ENCODE measurements around the gene SSC5D. TPM values are rescaled to one million over a fixed set of nuclear protein-coding genes. Genes with fewer than 3 reads are reported as not detected.
"Not testable (repeated sequence)": the region's sequence is repeated elsewhere in the genome, so short reads cannot be mapped to it uniquely, and the experiment has no call there.

SSC5D gene
- total RNA-seq, 2 donors from 2014 or later = 0.39 to 0.53 TPM

DNA sequence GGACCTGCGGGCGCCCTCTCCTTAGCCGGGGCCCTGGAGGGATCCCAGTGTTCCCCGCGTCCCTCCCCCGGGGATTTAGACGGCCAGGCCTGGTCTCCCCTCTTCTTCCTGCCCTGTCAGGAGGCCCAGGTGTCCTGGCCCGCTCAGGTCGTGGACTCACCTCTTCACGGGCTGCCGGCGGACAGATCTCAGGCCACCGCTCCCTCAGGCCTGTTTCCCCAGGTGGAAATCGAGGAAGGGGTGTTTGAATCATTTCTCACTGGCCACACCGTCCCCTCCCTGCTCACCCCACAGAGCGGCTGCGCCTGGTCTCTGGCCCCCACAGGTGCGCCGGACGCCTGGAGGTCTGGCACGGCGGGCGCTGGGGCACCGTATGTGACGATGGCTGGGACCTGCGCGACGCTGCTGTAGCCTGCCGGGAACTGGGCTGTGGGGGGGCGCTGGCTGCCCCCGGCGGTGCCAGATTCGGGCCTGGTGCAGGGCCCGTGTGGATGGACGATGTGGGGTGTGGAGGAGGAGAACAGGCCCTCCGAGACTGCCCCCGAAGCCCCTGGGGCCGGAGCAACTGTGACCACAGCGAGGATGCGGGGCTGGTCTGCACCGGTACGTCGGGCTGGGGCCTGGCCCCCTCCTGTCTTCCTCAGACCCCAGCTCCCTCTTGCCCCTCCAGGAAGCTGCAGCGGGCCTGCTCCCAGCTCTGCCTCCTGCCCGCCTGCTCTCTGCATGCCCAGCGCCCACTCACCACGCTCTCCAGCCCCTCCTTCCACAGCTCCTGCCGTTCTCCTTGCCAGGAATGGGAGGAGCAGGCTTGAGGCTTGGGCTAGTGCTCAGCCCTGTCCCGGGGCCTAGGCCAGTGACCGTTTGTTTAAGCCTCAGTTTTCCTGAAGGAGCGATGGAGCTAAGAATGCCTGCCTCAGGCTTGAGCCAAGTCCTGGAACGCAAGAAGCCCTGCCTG is 2.5 kb downstream of the SSC5D start:
- ATAC-seq (no peak), DNase-seq (ENCODE audit: low spot score in 2 of 2) (no peak)
- Mint-ChIP-seq H3K36me3 (no peaks in the 10 kb centered on the region), H3K27ac (no peak overlapping the region), H3K9me3 (no peaks in the 10 kb centered on the region)

DNA sequence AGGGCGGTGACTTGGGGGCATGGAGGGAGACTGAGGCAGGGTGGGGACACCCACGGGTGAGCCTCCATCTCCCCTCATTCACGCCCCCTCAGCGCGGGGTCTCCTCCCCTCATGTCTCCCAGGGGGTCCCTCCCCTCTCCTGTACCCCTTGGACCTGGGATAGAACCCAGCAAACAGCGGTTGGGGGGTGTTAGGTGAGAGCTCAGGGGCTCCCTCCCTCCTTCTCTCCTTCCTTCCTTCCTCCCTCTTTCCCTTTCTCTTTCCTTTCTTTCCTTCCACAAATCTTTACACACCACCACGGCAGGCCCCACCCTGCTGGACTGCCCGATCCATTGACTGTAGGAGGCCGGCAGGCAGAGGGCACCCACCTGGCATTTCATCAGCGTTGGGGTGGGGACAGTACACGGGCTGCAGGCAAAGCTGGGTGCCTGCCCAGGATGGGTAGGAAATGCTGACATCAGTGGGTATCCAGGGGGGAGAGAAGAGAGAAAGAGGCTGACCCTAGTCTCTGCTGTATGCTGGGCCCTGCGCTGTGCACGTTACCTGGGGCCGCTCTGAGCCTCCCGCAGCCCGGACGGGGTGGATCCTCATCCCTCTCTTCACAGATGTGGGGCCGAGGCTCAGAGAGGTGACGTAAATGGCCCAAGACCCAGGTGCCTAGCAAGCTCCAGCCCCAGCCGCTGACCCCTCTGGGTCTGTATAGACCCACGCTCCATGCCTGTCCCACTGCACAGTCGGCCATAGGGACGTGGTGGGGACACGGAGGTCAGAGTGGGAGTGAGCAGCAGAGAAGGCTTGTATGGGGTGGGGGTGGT is 3.5 kb downstream of the SSC5D start:
- H3K9me3 Mint-ChIP-seq = no peaks in the 10 kb centered on the region
- no peaks in the 10 kb centered on the region for H3K36me3 Mint-ChIP-seq
- ATAC-seq (no peak), DNase-seq (ENCODE audit: low spot score in 2 of 2) (no peak)
- no peak overlapping the region for H3K27ac Mint-ChIP-seq

DNA sequence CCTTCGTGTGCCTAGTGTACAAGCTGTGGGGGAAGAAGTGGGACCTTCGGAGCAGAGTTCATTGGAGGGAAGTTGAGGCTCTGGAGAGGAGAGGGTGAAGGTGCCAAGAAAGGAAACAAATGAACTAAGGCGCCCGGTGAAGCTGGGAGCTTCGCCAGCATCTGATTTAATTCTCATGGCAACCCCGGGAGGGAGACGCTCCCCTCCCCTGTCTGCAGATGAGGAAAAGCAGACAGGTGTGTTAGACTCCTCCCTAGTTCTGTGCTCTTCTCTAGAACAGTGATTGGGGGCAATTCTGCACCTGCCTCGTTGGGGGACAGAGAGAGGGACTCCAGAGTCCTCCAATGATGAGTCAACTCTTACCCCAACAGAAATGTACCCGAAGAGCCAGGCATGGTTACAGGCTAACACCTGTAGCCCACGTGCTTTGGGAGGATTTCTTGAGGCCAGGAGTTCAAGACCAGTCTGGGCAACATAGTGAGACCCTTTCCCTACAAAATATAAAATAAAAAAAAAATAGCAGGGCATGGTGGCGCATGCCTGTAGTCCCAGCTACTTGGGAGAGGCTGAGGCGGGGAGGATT is 4.2 kb downstream of the SSC5D start:
- H3K9me3 Mint-ChIP-seq = no peaks in the 10 kb centered on the region
- no peak for DNase-seq (ENCODE audit: low spot score in 2 of 2)
- no peaks in the 10 kb centered on the region for H3K36me3 Mint-ChIP-seq
- H3K27ac Mint-ChIP-seq = no peak overlapping the region
- ATAC-seq = no peak

DNA sequence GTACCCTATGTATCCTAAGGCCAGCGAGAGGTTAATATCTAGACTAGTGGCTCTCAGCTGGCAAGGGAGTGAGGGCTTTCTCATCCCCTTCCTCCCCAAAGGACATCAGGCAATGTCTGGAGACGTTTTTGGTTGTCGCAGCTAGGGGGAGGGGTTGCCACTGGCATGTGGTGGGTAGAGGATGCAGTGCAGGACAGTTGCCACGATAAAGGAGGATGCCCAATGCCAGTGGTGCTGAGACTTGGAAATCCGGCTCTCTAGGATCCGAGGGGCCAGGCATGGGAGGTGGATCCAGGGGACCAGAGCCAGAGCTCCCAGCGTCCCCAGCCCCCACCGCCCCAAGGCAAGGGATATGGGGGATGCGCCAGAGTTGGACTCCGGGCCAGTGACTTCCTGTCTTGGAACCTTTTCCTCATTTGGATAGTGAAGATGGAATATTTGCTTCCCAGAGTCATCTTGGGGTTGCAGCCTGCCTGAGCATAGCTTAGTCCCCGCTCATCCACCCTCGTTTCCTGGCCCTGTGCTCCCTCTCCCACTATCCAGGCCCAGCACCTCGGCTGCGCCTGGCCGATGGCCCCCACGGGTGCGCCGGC is 4.9 kb downstream of the SSC5D start:
- Mint-ChIP-seq H3K9me3 (no peaks in the 10 kb centered on the region), H3K36me3 (no peaks in the 10 kb centered on the region)
- ATAC-seq = no peak

DNA sequence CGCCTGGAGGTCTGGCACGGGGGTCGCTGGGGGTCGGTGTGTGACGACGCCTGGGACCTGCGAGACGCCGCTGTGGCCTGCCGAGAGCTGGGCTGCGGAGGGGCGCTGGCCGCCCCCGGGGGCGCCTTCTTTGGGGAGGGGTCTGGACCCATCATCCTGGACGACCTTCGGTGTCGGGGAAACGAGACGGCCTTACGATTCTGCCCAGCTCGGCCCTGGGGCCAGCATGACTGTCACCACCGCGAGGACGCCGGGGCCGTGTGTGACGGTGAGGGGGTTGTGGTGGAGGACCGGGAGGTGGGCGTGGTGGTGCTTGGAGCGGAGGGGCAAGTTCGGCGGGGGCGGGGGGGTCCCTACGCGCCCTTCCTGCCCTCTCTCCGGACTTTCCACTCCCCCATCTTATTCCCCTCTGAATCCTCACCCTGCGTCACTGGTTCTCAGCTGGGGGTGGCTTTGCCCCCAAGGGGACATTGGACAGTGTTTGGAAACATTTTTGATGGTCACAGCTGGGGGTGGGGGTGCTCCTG is 5.5 kb downstream of the SSC5D start:
- Mint-ChIP-seq H3K9me3 (no peaks in the 10 kb centered on the region), H3K27ac (no peak overlapping the region), H3K36me3 (no peaks in the 10 kb centered on the region)
- DNase-seq (ENCODE audit: low spot score in 2 of 2) (no peak), ATAC-seq (no peak)

More for the DNA sequence above, 4.9 kb downstream of the SSC5D start:
- no peak for DNase-seq (ENCODE audit: low spot score in 2 of 2)
- no peak overlapping the region for H3K27ac Mint-ChIP-seq

DNA sequence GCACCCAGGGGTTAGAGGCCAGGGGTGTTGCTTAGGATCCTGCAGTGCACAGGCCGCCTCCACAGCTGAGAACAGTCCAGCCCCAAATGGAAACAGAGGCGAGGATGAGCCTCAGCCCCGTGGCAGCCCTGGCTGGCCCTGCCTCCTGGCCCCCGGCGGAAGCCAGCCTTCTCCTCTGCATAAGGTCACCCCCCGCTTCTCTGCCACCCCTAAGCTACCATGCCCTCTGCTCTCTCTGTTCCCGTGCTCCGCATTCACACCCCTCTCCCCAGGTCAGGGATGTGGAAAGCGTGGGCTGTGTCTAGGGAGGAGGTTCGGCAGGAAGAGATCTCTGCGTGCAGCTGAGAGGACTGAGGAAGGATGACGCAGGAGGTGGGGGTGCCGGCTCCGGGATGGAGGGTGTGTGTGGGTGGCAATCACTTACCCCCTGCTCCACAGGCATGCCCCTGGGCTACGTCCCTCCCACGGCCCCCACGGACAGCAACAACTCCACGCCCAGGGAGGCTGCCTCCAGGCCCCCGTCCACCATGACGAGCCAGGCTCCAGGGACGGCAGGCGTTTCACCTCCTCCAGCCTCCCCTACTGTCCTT is 6.0 kb downstream of the SSC5D start:
- H3K27ac Mint-ChIP-seq = no peak overlapping the region
- no peaks in the 10 kb centered on the region for H3K36me3 Mint-ChIP-seq
- peak; percentile 21 to 44 for ATAC-seq
- H3K9me3 Mint-ChIP-seq = no peaks in the 10 kb centered on the region
- no peak for DNase-seq (ENCODE audit: low spot score in 2 of 2)

DNA sequence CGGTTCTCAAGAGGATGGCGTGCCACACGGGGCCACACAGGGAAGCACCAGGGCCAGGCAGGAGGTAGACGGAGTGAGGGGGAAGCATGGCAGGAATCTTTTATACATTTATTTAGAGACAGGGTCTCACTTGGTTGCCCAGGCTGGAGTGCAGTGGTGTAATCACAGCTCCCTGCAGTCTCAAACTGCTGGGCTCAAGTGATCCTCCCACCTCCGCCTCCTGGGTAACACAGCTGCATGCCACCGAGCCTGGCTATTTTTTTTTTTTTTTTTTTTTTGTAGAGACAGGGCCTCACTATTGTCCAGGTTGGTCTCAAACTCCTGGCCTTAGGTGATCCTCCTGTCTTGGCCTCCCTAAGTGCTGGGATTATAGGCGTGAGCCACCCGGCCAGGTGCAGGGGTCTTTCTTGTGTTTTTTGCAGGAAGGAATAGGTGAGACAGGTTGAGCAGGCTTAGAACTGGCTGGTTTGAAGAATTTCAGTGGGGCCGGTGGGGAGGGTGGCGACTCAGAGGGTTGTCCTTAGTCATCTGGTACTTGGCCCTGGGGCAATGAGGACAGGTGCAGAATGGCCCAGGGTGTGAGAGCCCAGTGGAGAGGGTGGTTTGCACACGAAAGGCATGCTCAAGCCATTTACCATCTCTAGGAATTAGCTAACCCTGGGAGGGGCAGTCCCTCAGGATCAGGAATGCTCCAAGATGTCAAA is 7.6 kb downstream of the SSC5D start:
- no peak for ATAC-seq
- H3K36me3 Mint-ChIP-seq = no peaks in the 10 kb centered on the region
- no peak for DNase-seq (ENCODE audit: low spot score in 2 of 2)
- H3K9me3 Mint-ChIP-seq = no peaks in the 10 kb centered on the region
- H3K27ac Mint-ChIP-seq = peak overlapping the region in 1 of 2 donors; percentile 10

DNA sequence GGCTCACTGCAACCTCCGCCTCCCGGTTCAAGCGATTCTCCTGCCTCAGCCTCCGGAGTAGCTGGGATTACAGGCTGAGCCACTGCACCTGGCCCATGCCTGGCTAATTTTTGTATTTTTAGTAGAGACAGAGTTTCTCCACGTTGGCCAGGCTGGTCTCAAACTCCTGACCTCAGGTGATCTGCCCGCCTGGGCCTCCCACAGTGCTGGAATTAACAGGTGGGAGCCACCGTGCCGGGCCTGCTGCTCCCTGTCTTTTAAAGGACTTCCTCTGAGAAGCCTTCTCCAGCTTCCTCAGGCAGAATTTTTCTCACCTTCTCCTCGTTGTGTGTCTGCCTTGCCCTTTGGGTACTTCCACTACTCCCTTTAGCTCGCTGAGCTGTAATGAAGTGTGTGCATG is 8.6 kb downstream of the SSC5D start:
- not testable (repeated sequence) for H3K36me3 Mint-ChIP-seq; DNase-seq (ENCODE audit: low spot score in 2 of 2); H3K27ac Mint-ChIP-seq; H3K9me3 Mint-ChIP-seq; ATAC-seq

DNA sequence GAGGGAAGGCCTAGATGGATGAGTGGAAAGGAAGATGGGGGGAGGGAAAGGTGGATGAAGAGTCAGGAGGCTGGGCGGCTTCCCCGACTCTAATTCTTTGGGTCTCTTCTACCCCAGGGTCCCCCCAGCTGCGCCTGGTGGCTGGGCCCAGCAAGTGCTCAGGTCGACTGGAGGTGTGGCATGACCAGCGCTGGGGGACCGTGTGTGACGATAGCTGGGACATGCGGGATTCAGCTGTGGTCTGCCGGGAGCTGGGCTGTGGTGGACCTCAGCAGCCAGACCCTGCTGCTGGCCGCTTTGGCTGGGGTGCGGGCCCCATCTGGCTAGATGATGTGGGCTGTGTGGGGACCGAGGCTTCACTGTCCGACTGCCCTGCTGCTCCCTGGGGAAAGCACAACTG is 9.5 kb downstream of the SSC5D start:
- DNase-seq (ENCODE audit: low spot score in 2 of 2) (no peak), ATAC-seq (no peak)
- no peaks in the 10 kb centered on the region for H3K36me3 Mint-ChIP-seq
- H3K9me3 Mint-ChIP-seq = no peaks in the 10 kb centered on the region
- H3K27ac Mint-ChIP-seq = no peak overlapping the region

DNA sequence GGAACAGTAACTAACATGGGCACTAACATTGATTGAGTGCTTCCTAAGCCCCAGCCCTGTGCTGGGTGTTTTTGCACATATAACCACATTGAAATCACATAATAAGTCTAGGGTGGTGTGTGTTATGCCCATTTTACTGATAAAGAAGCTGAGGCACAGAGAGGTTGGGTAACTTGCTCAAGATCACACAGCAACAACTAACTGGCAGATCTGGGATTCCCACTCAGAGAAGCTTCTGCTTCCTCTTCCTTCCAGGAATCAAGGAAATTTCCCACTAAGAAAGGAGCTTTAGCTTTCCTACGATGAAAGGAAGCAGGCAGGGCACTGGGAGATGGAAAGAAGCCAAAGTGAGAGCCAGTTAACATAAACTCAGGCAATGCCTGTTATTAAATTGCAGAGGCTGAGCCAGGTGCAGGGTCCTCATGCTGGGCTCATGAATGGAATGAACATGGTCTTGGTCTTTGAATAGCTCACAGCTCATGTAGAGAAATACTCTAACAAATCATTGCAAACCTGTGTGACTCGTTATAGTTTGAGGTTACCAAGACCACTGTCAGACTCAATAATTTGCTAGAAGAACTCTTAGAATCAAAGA is 10.1 kb downstream of the SSC5D start:
- peaks cover 0 to 4% of the 10 kb centered on the region in 2 donors for H3K9me3 Mint-ChIP-seq
- ATAC-seq (no peak), DNase-seq (ENCODE audit: low spot score in 2 of 2) (no peak)
- H3K36me3 Mint-ChIP-seq = peaks cover 0 to 5% of the 10 kb centered on the region in 2 donors
- H3K27ac Mint-ChIP-seq = no peak overlapping the region

DNA sequence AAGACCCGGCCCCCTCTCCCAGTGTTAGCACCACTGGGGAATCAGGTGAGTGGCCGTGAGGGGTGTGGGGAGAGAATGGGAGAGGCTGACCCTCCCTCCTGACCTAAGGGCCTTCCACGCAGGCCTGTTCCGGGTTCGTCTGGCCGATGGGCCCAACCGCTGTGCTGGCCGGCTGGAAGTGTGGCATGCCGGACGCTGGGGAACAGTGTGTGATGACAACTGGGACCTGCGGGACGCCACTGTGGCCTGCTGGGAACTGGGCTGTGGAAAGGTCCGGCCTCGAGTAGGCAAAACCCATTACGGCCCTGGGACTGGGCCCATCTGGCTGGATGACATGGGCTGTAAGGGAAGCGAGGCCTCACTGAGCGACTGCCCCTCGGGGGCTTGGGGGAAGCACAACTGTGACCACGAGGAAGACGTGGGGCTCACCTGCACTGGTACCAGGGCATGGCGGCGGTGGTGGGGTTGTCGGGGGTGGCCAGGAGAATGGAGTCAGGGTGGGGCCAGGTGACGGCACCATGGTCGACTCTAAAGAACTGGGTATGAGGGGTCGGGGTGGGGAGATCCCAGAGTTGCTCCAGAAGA is 12.2 kb downstream of the SSC5D start:
- H3K36me3 Mint-ChIP-seq = peaks cover 0 to 9% of the 10 kb centered on the region in 2 donors
- no peak overlapping the region for H3K27ac Mint-ChIP-seq
- DNase-seq (ENCODE audit: low spot score in 2 of 2) = no peak
- no peak for ATAC-seq
- peaks cover 0 to 5% of the 10 kb centered on the region in 2 donors for H3K9me3 Mint-ChIP-seq

DNA sequence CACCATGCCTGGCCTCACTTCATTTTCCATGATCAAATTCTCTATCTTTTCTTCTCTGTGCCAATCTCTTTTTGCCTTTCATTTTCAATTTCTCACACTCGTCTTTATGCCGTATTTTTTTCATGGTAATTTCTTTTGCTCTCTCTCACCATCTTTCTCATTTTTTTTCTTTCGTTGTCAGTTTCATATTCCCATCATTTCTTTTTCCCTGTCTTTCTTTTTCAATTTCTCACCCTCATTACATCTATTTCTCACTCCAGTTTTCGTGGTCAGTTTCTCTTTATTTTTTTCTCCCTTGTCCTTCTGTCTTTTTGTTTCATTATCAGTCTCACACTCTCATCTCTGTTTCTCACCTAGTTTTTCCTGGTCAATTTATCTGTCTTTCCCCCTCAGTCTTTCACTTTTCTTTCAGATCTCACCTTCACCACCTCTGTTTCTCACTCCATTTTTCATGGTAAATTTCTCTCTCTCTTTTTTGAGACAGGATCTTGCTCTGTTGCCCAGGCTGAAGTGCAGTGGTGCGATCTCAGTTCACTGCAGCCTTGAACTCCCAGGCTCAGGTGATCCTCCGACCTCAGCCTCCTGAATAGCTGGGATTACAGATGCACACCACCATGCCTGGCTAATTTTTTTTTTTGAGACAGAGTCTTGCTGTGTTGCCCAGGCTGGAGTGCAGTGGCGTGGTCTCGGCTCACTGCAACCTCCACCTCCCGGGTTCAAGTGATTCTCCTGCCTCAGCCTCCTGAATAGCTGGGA is 14.1 kb downstream of the SSC5D start:
- peaks cover 0 to 5% of the 10 kb centered on the region in 2 donors for H3K9me3 Mint-ChIP-seq
- ATAC-seq = no peak
- no peak for DNase-seq (ENCODE audit: low spot score in 2 of 2)
- H3K36me3 Mint-ChIP-seq = peaks cover 0 to 9% of the 10 kb centered on the region in 2 donors
- peak overlapping the region; percentile 15 to 55 for H3K27ac Mint-ChIP-seq

DNA sequence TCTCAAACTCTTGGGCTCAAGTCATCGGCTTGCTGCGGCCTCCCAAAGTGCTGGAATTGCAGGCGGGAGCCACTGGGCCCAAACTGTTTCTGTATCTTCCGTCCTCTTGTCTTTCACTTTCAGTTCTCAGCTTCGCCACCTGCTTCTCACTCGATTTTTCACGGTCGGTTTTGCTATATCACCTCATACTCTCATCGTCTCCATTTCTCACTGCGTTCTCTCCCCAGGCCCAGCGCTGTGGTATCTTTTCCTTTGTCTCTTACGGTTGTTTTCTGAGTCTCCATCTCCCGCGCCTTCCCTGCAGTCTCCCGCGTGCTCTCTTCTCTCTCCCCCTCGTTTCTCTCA is 14.9 kb downstream of the SSC5D start:
- Mint-ChIP-seq H3K36me3 (peaks cover 0 to 9% of the 10 kb centered on the region in 2 donors), H3K27ac (peak overlapping the region; percentile 73), H3K9me3 (peaks cover 0 to 5% of the 10 kb centered on the region in 2 donors)
- DNase-seq (ENCODE audit: low spot score in 2 of 2) (no peak), ATAC-seq (no peak)

DNA sequence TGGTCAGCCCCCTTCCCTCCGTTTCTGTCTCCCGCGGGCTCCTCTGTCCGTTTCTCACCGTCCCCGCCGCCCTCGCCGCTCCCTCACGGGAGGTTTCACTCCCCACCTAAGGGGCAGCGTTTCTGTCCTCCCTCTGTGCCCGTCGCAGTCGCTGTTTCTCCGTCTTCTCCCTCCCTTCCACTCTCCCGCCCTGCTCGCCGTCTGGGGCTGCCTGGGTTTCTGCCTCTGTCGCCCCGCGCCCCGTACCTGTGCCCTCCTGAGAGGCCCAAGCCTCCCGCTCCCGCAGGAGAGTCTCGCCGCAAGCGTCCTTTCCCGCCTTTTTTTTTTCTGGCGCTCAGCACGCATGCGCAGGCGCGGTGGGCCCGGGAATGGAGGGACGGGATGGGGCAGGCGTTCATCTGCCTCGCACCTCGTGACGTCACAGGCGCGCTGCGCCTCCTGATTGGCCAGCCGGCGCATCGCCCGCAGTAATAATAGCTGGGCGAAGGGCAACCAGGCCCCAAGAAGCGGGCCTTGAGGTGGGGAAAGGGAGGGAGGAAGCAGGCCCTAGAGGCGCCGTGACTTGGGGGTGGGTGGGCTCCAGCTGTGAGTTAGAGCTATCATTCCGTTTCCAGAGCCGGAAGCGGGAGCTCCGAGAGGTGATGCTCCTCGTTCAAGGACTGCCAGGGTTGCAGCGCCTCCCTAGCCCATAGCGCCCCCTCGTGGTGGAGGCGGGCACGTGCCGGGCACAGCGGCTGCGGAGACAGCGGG is 15.4 kb downstream of the SSC5D start:
- Mint-ChIP-seq H3K9me3 (peaks cover 0 to 5% of the 10 kb centered on the region in 2 donors), H3K36me3 (peaks cover 0 to 9% of the 10 kb centered on the region in 2 donors), H3K27ac (peak overlapping the region; percentile 73)
- ATAC-seq (peak; percentile 86 to 95), DNase-seq (ENCODE audit: low spot score in 2 of 2) (peak; percentile 82 to 99)
